Activated naive CD8-positive, alpha-beta T cell treated with anti-CD3 and anti-CD28 coated beads, Interleukin-2, amount 10 ng/mL, durations not matched to agents 7 days and 5 days (primary cell): ENCODE data around the gene APBA2. TPM values are rescaled to one million over a fixed set of nuclear protein-coding genes. Genes with fewer than 3 reads are reported as not detected.
A peak's percentile ranks its signal among the peaks of the same experiment; 100 is the strongest.

Experiments used
- ATAC-seq: fragments of 150-1000 bp; cut with Tn5 transposase; one replicate; pipeline ENCODE4 v1.10.0; 2021; ENCODE audit warnings: low read depth, moderate library complexity
- POLR2A ChIA-PET: fragments of 350-600 bp; sonication (Branson Sonifier 250); formaldehyde crosslinking; loops from one replicate; lab custom pipeline; 2021; ENCODE audit warnings: antibody characterized with exemption; lab: Charles Lee
- DNase-seq: peaks from one replicate; pipeline ENCODE4 v3.0.0; 2021
- H3K27ac Mint-ChIP-seq: one replicate; pipeline ENCODE4 v1.8.0; 2022; ENCODE audit warnings: mild to moderate bottlenecking, mixed read lengths
- H3K27me3 Mint-ChIP-seq: one replicate; pipeline ENCODE4 v1.8.0; 2022; ENCODE audit warnings: mild to moderate bottlenecking, moderate library complexity, mixed read lengths
- H3K36me3 Mint-ChIP-seq: one replicate; pipeline ENCODE4 v1.8.0; 2021; ENCODE audit warnings: mild to moderate bottlenecking, mixed read lengths
- H3K4me1 Mint-ChIP-seq: one replicate; pipeline ENCODE4 v1.8.0; 2021; ENCODE audit warnings: mixed read lengths
- H3K4me3 Mint-ChIP-seq: one replicate; pipeline ENCODE4 v1.8.0; 2022; ENCODE audit warnings: mild to moderate bottlenecking, moderate library complexity, mixed read lengths
- H3K9me3 Mint-ChIP-seq: one replicate; pipeline ENCODE4 v1.8.0; 2021; ENCODE audit warnings: mixed read lengths
- total RNA-seq, 2 experiments: library from RNA; stranded (reverse); gene quantifications; one replicate each; pipeline ENCODE4 v1.2.3, GENCODE V29; 2021

The APBA2 gene
- total RNA-seq, 2 experiments from 2014 or later = 65.1 to 66.0 TPM

GRCh38 chr15:28903555-28903954 is 17.8 kb downstream of the APBA2 start:
- H3K27me3 Mint-ChIP-seq = no peaks in the 10 kb centered on the region
- H3K4me3 Mint-ChIP-seq = no peak overlapping the region
- H3K4me1 Mint-ChIP-seq = peaks cover 27% of the 10 kb centered on the region
- DNase-seq (peak; percentile 22), ATAC-seq (no peak)
- POLR2A ChIA-PET = interaction anchor here (0.6 kb wide), 1 partner anchor 837 kb away, joined by 4 read pairs; no protein-coding TSS in a partner anchor
- H3K36me3 Mint-ChIP-seq = peaks cover 2% of the 10 kb centered on the region
- H3K27ac Mint-ChIP-seq = peak overlapping the region; percentile 23
- no peaks in the 10 kb centered on the region for H3K9me3 Mint-ChIP-seq

GRCh38 chr15:28904003-28904402 is 18.2 kb downstream of the APBA2 start:
- Mint-ChIP-seq H3K27ac (peak overlapping the region; percentile 15), H3K9me3 (no peaks in the 10 kb centered on the region), H3K4me3 (peak overlapping the region; percentile 43), H3K27me3 (no peaks in the 10 kb centered on the region), H3K4me1 (peaks cover 24% of the 10 kb centered on the region), H3K36me3 (peaks cover 3% of the 10 kb centered on the region)
- no peak for ATAC-seq
- POLR2A ChIA-PET = no interaction called here
- DNase-seq = no peak

GRCh38 chr15:28904541-28905315 is 19.0 kb downstream of the APBA2 start:
- POLR2A ChIA-PET = no interaction called here
- no peaks in the 10 kb centered on the region for H3K9me3 Mint-ChIP-seq
- peak overlapping the region; percentile 43 for H3K4me3 Mint-ChIP-seq
- peak overlapping the region; percentile 75 for H3K27ac Mint-ChIP-seq
- H3K36me3 Mint-ChIP-seq = peaks cover 3% of the 10 kb centered on the region
- DNase-seq (peak; percentile 24), ATAC-seq (no peak)
- peaks cover 25% of the 10 kb centered on the region for H3K4me1 Mint-ChIP-seq
- no peaks in the 10 kb centered on the region for H3K27me3 Mint-ChIP-seq

- no peak for ATAC-seq
- POLR2A ChIA-PET = no interaction called here
- no peaks in the 10 kb centered on the region for H3K27me3 Mint-ChIP-seq
- no peak overlapping the region for H3K27ac Mint-ChIP-seq
- no peaks in the 10 kb centered on the region for H3K9me3 Mint-ChIP-seq
- no peak overlapping the region for H3K4me3 Mint-ChIP-seq
- peak; percentile 20 for DNase-seq
- peaks cover 3% of the 10 kb centered on the region for H3K36me3 Mint-ChIP-seq
- peaks cover 37% of the 10 kb centered on the region for H3K4me1 Mint-ChIP-seq
These were observed 21.7 kb downstream of the APBA2 start for GRCh38 chr15:28907338-28907960.

- no peak overlapping the region for H3K4me3 Mint-ChIP-seq
- H3K9me3 Mint-ChIP-seq = no peaks in the 10 kb centered on the region
- H3K4me1 Mint-ChIP-seq = peaks cover 28% of the 10 kb centered on the region
- no peaks in the 10 kb centered on the region for H3K27me3 Mint-ChIP-seq
- H3K27ac Mint-ChIP-seq = no peak overlapping the region
- ATAC-seq (no peak), DNase-seq (no peak)
- POLR2A ChIA-PET = no interaction called here
- peaks cover 3% of the 10 kb centered on the region for H3K36me3 Mint-ChIP-seq
These were observed 24.3 kb downstream of the APBA2 start for GRCh38 chr15:28909958-28910500.

GRCh38 chr15:28911310-28911931 is 25.6 kb downstream of the APBA2 start:
- peak overlapping the region; percentile 32 for H3K27ac Mint-ChIP-seq
- H3K4me3 Mint-ChIP-seq = no peak overlapping the region
- no peaks in the 10 kb centered on the region for H3K9me3 Mint-ChIP-seq
- DNase-seq (peak; percentile 17), ATAC-seq (no peak)
- POLR2A ChIA-PET = no interaction called here
- peaks cover 20% of the 10 kb centered on the region for H3K4me1 Mint-ChIP-seq
- peaks cover 2% of the 10 kb centered on the region for H3K36me3 Mint-ChIP-seq
- H3K27me3 Mint-ChIP-seq = no peaks in the 10 kb centered on the region

- no peaks in the 10 kb centered on the region for H3K9me3 Mint-ChIP-seq
- ATAC-seq (peak; percentile 78), DNase-seq (peak; percentile 39)
- H3K36me3 Mint-ChIP-seq = peaks cover 2% of the 10 kb centered on the region
- H3K27me3 Mint-ChIP-seq = no peaks in the 10 kb centered on the region
- no peak overlapping the region for H3K27ac Mint-ChIP-seq
- H3K4me1 Mint-ChIP-seq = peaks cover 19% of the 10 kb centered on the region
- H3K4me3 Mint-ChIP-seq = no peak overlapping the region
- POLR2A ChIA-PET = no interaction called here
These were observed 26.6 kb downstream of the APBA2 start for GRCh38 chr15:28912422-28912821.

GRCh38 chr15:28913171-28913765 is 27.5 kb downstream of the APBA2 start:
- DNase-seq (peak; percentile 13), ATAC-seq (no peak)
- H3K27me3 Mint-ChIP-seq = no peaks in the 10 kb centered on the region
- POLR2A ChIA-PET = no interaction called here
- H3K27ac Mint-ChIP-seq = no peak overlapping the region
- H3K36me3 Mint-ChIP-seq = peaks cover 2% of the 10 kb centered on the region
- peaks cover 24% of the 10 kb centered on the region for H3K4me1 Mint-ChIP-seq
- no peaks in the 10 kb centered on the region for H3K9me3 Mint-ChIP-seq
- no peak overlapping the region for H3K4me3 Mint-ChIP-seq

GRCh38 chr15:28914046-28914445 is 28.3 kb downstream of the APBA2 start:
- DNase-seq (peak; percentile 14), ATAC-seq (no peak)
- POLR2A ChIA-PET = no interaction called here
- H3K27ac Mint-ChIP-seq = no peak overlapping the region
- peaks cover 25% of the 10 kb centered on the region for H3K4me1 Mint-ChIP-seq
- no peaks in the 10 kb centered on the region for H3K36me3 Mint-ChIP-seq
- H3K27me3 Mint-ChIP-seq = no peaks in the 10 kb centered on the region
- H3K9me3 Mint-ChIP-seq = no peaks in the 10 kb centered on the region
- H3K4me3 Mint-ChIP-seq = no peak overlapping the region

GRCh38 chr15:28914483-28915023 is 28.8 kb downstream of the APBA2 start:
- POLR2A ChIA-PET = no interaction called here
- DNase-seq = peak; percentile 29

GRCh38 chr15:28915041-28915810 is 29.5 kb downstream of the APBA2 start:
- no peaks in the 10 kb centered on the region for H3K9me3 Mint-ChIP-seq
- no peaks in the 10 kb centered on the region for H3K36me3 Mint-ChIP-seq
- no peak overlapping the region for H3K4me3 Mint-ChIP-seq
- no peak overlapping the region for H3K27ac Mint-ChIP-seq
- peaks cover 34% of the 10 kb centered on the region for H3K4me1 Mint-ChIP-seq
- POLR2A ChIA-PET = no interaction called here
- H3K27me3 Mint-ChIP-seq = no peaks in the 10 kb centered on the region
- DNase-seq (peak; percentile 15), ATAC-seq (no peak)

More at GRCh38 chr15:28914483-28915023, 28.8 kb downstream of the APBA2 start:
- H3K27ac Mint-ChIP-seq = no peak overlapping the region
- ATAC-seq = no peak
- H3K4me3 Mint-ChIP-seq = no peak overlapping the region
- no peaks in the 10 kb centered on the region for H3K9me3 Mint-ChIP-seq
- no peaks in the 10 kb centered on the region for H3K27me3 Mint-ChIP-seq
- peaks cover 28% of the 10 kb centered on the region for H3K4me1 Mint-ChIP-seq
- no peaks in the 10 kb centered on the region for H3K36me3 Mint-ChIP-seq

GRCh38 chr15:28915935-28916334 is 30.2 kb downstream of the APBA2 start:
- POLR2A ChIA-PET = no interaction called here
- Mint-ChIP-seq H3K4me1 (peaks cover 40% of the 10 kb centered on the region), H3K9me3 (no peaks in the 10 kb centered on the region), H3K27ac (no peak overlapping the region), H3K27me3 (no peaks in the 10 kb centered on the region), H3K36me3 (no peaks in the 10 kb centered on the region), H3K4me3 (no peak overlapping the region)
- ATAC-seq = no peak
- peak; percentile 22 for DNase-seq
